Measurements from ENCODE around the gene YRDC. TPM values are rescaled to one million over a fixed set of nuclear protein-coding genes. Genes with fewer than 3 reads are reported as not detected.

YRDC gene
- total RNA-seq, 1 donor from 2014 or later: 14.0 TPM

- peaks cover 2% of the 10 kb centered on the region for H3K36me3 Mint-ChIP-seq (ENCODE audit: insufficient read depth)
- H3K27ac Mint-ChIP-seq: no peak overlapping the region
- no peaks in the 10 kb centered on the region for H3K9me3 Mint-ChIP-seq (ENCODE audit: low read depth)
- peaks cover 14% of the 10 kb centered on the region for H3K4me1 Mint-ChIP-seq (ENCODE audit: low read depth)
- H3K27me3 Mint-ChIP-seq: no peaks in the 10 kb centered on the region
- no peak for TF ChIP-seq CTCF (IDR thresholded peaks at IDR 0.05; ENCODE audit: unreplicated experiment)
- DNase-seq (ENCODE audit: low spot score, unreplicated experiment): no peak
- no peak overlapping the region for H3K4me3 Mint-ChIP-seq (ENCODE audit: low read depth)
Measured at GRCh38 chr1:37844536-37844935, 36.5 kb upstream of the YRDC start.

GRCh38 chr1:37841652-37842051 lies 33.6 kb upstream of the YRDC start:
- Mint-ChIP-seq H3K27me3 (no peaks in the 10 kb centered on the region), H3K27ac (no peak overlapping the region), H3K4me3 (ENCODE audit: low read depth) (no peak overlapping the region), H3K9me3 (ENCODE audit: low read depth) (no peaks in the 10 kb centered on the region), H3K36me3 (ENCODE audit: insufficient read depth) (peaks cover 3% of the 10 kb centered on the region), H3K4me1 (ENCODE audit: low read depth) (peaks cover 14% of the 10 kb centered on the region)
- no peak for TF ChIP-seq CTCF (IDR thresholded peaks at IDR 0.05; ENCODE audit: unreplicated experiment)
- no peak for DNase-seq (ENCODE audit: low spot score, unreplicated experiment)

- no peak for TF ChIP-seq CTCF (IDR thresholded peaks at IDR 0.05; ENCODE audit: unreplicated experiment)
- H3K36me3 Mint-ChIP-seq (ENCODE audit: insufficient read depth): peaks cover 5% of the 10 kb centered on the region
- no peaks in the 10 kb centered on the region for H3K27me3 Mint-ChIP-seq
- H3K4me1 Mint-ChIP-seq (ENCODE audit: low read depth): peaks cover 14% of the 10 kb centered on the region
- no peak overlapping the region for H3K4me3 Mint-ChIP-seq (ENCODE audit: low read depth)
- H3K9me3 Mint-ChIP-seq (ENCODE audit: low read depth): no peaks in the 10 kb centered on the region
- no peak overlapping the region for H3K27ac Mint-ChIP-seq
- no peak for DNase-seq (ENCODE audit: low spot score, unreplicated experiment)
Measured at GRCh38 chr1:37840711-37841110, 32.7 kb upstream of the YRDC start.

- H3K27ac Mint-ChIP-seq: no peak overlapping the region
- DNase-seq (ENCODE audit: low spot score, unreplicated experiment): no peak
- no peak for TF ChIP-seq CTCF (IDR thresholded peaks at IDR 0.05; ENCODE audit: unreplicated experiment)
- H3K4me3 Mint-ChIP-seq (ENCODE audit: low read depth): no peak overlapping the region
- H3K36me3 Mint-ChIP-seq (ENCODE audit: insufficient read depth): peaks cover 4% of the 10 kb centered on the region
- H3K4me1 Mint-ChIP-seq (ENCODE audit: low read depth): peaks cover 13% of the 10 kb centered on the region
- no peaks in the 10 kb centered on the region for H3K27me3 Mint-ChIP-seq
- H3K9me3 Mint-ChIP-seq (ENCODE audit: low read depth): no peaks in the 10 kb centered on the region
Measured at GRCh38 chr1:37839676-37840075, 31.7 kb upstream of the YRDC start.

- Mint-ChIP-seq H3K27ac (no peak overlapping the region), H3K27me3 (no peaks in the 10 kb centered on the region), H3K4me3 (ENCODE audit: low read depth) (no peak overlapping the region), H3K4me1 (ENCODE audit: low read depth) (no peaks in the 10 kb centered on the region), H3K9me3 (ENCODE audit: low read depth) (no peaks in the 10 kb centered on the region), H3K36me3 (ENCODE audit: insufficient read depth) (peaks cover 11% of the 10 kb centered on the region)
- no peak for DNase-seq (ENCODE audit: low spot score, unreplicated experiment)
- no peak for TF ChIP-seq CTCF (IDR thresholded peaks at IDR 0.05; ENCODE audit: unreplicated experiment)
Measured at GRCh38 chr1:37836788-37837187, 28.8 kb upstream of the YRDC start.
